Common myeloid progenitor, CD34-positive (primary cell): Measurements from ENCODE around the gene NEDD4L.

Experiments used
- CTCF ChIA-PET: fragments of 350-600 bp; sonication (Branson Sonifier 250); formaldehyde crosslinking; loops from one replicate; lab custom pipeline; 2021; ENCODE audit warnings: antibody characterized with exemption; lab: Charles Lee
- POLR2A ChIA-PET: fragments of 350-600 bp; sonication (Branson Sonifier 250); formaldehyde crosslinking; loops from one replicate; lab custom pipeline; 2021; ENCODE audit warnings: antibody characterized with exemption; lab: Charles Lee
- DNase-seq, 3 donors: peaks; one replicate each; pipeline versions ENCODE4 v3.0.0 to v3.0.0-alpha.2; 2013
- H3K27ac ChIP-seq, 2 experiments: 1 replicate in 1 of 2; 2 replicates in 1 of 2; pipeline ENCODE4 v1.7.0; 2013; ENCODE audit warnings: inconsistent platforms in 2 of 2, low read length in 2 of 2, mild to moderate bottlenecking in 2 of 2, low read depth in 1 of 2, moderate library complexity in 1 of 2; ENCODE audit not compliant: severe bottlenecking in 2 of 2, insufficient read depth in 1 of 2, poor library complexity in 1 of 2
- H3K27me3 ChIP-seq, 5 experiments: replicated peaks in 2 of 5; 1 replicate in 3 of 5; 2 replicates in 2 of 5; pipeline versions ENCODE4 v1.6.1 to v1.7.0; 2013; ENCODE audit warnings: low read length in 4 of 5, mild to moderate bottlenecking in 2 of 5, moderate library complexity in 2 of 5, inconsistent platforms in 1 of 5; ENCODE audit not compliant: insufficient read depth in 5 of 5, control insufficient read depth in 4 of 5
- H3K36me3 ChIP-seq, 4 experiments: 1 replicate in 2 of 4; 2 replicates in 2 of 4; pipeline versions ENCODE4 v1.6.1 to v1.7.0; 2013; ENCODE audit warnings: low read length in 3 of 4, control low read depth in 1 of 4, mild to moderate bottlenecking in 1 of 4; ENCODE audit not compliant: control insufficient read depth in 4 of 4, insufficient read depth in 4 of 4
- H3K4me1 ChIP-seq, 4 experiments: 1 replicate in 3 of 4; 2 replicates in 1 of 4; pipeline versions ENCODE4 v1.6.1 to v1.7.1; 2013; ENCODE audit warnings: low read length in 3 of 4, mild to moderate bottlenecking in 3 of 4, control low read depth in 1 of 4, inconsistent platforms in 1 of 4, moderate library complexity in 1 of 4; ENCODE audit not compliant: control insufficient read depth in 4 of 4, insufficient read depth in 4 of 4; ENCODE audit errors: control extremely low read depth in 1 of 4
- H3K4me3 ChIP-seq, 7 experiments: 1 replicate in 4 of 7; 2 replicates in 3 of 7; pipeline versions ENCODE4 v1.5.1 to v1.7.0; 2013; ENCODE audit warnings: mild to moderate bottlenecking in 7 of 7, low read length in 6 of 7, moderate library complexity in 6 of 7, inconsistent platforms in 2 of 7, low read depth in 2 of 7, control low read depth in 1 of 7; ENCODE audit not compliant: insufficient read depth in 4 of 7, control insufficient read depth in 1 of 7; ENCODE audit errors: extremely low read depth in 1 of 7
- H3K9me3 ChIP-seq, 5 experiments: 1 replicate in 4 of 5; 2 replicates in 1 of 5; pipeline versions ENCODE4 v1.6.1 to v1.7.1; 2013; ENCODE audit warnings: low read length in 4 of 5, mild to moderate bottlenecking in 2 of 5, inconsistent platforms in 1 of 5, low read depth in 1 of 5, moderate library complexity in 1 of 5; ENCODE audit not compliant: control insufficient read depth in 4 of 5, insufficient read depth in 2 of 5; ENCODE audit errors: control extremely low read depth in 1 of 5
- WGBS: methylation state at CpG from one replicate; pipeline ENCODE4 v1.1.5; 2013; ENCODE audit not compliant: insufficient coverage; 5-methylcytosine and 5-hydroxymethylcytosine counted together

NEDD4L gene

GRCh38 chr18:58025733-58026132, 18.3 kb upstream of the NEDD4L start:
- DNase-seq, result no peak
- H3K27me3 ChIP-seq, result peaks cover 0 to 5% (median 2%) of the 10 kb centered on the region in 5 experiments
- no CpG with 5 or more reads among the region's 2 CpGs for WGBS
- H3K4me3 ChIP-seq, result no peak overlapping the region
- H3K4me1 ChIP-seq, result no peaks in the 10 kb centered on the region
- POLR2A ChIA-PET, result no interaction called here
- H3K27ac ChIP-seq, result no peak overlapping the region
- no peaks in the 10 kb centered on the region for H3K36me3 ChIP-seq
- H3K9me3 ChIP-seq, result no peaks in the 10 kb centered on the region
- CTCF ChIA-PET, result interaction anchor here (1.2 to 1.6 kb wide), 3 partner anchors 13 to 21 kb away, joined by 3 read pairs; no protein-coding TSS in a partner anchor

DNA sequence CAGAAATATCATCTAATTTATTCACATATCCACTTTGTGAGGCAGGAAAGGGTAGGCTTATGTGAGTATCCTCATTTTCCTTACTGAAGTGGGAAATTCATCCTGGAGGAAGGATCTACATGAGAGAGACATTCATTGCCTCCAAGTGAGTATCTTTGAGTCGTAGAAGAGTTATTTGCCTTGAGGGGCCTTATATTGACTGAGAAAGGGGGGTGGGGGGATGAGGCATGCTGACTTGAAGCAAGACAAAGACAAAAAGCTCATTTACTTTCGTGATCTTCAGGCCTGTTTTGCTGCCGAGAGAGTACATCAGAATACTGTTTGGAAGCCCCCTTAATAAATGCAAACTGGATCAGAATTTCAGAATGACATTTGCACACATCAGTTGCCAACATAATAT, 17.6 kb upstream of the NEDD4L start:
- ChIA-PET CTCF (interaction anchor here (1.2 to 1.6 kb wide), 2 partner anchors 12 to 22 kb away, joined by 3 read pairs; no protein-coding TSS in a partner anchor), POLR2A (no interaction called here)
- WGBS, result 94% methylated on average over 2 of the region's 3 CpGs
- Histone ChIP-seq H3K9me3 (no peaks in the 10 kb centered on the region), H3K27ac (no peak overlapping the region), H3K4me3 (no peak overlapping the region), H3K27me3 (peaks cover 0 to 5% (median 2%) of the 10 kb centered on the region in 5 experiments), H3K36me3 (no peaks in the 10 kb centered on the region), H3K4me1 (no peaks in the 10 kb centered on the region)
- no peak for DNase-seq

GRCh38 chr18:58026857-58027256, 17.2 kb upstream of the NEDD4L start:
- no peaks in the 10 kb centered on the region for H3K9me3 ChIP-seq
- no peak overlapping the region for H3K4me3 ChIP-seq
- CTCF ChIA-PET, result no interaction called here
- H3K27me3 ChIP-seq, result peaks cover 0 to 5% (median 2%) of the 10 kb centered on the region in 5 experiments
- no peak overlapping the region for H3K27ac ChIP-seq
- H3K4me1 ChIP-seq, result no peaks in the 10 kb centered on the region
- 0% methylated on average over 1 of the region's 2 CpGs for WGBS
- DNase-seq, result no peak
- POLR2A ChIA-PET, result no interaction called here
- H3K36me3 ChIP-seq, result no peaks in the 10 kb centered on the region

DNA sequence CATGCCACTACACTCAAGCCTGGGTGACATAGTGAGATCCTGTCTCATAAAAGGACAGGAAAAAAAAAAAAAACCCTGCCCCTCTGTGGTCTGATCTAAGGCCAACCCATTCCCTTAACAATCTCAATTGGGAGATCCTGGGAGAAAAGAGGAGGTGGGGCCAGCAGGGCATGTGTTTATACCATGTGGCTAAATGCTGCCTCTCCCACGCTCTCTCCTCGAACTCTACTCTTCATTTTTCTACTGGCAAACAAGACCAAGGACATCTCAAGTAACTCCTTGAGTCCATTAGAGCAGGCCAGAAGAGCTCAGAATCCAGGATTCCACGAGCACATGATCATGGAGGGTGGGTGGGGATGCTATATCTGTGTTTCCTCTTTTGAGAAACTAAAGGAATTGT, 16.7 kb upstream of the NEDD4L start:
- H3K27me3 ChIP-seq, result peaks cover 0 to 5% (median 2%) of the 10 kb centered on the region in 5 experiments
- ChIA-PET CTCF (no interaction called here), POLR2A (no interaction called here)

GRCh38 chr18:58028109-58028784, 15.8 kb upstream of the NEDD4L start:
- Histone ChIP-seq H3K4me3 (no peak overlapping the region), H3K9me3 (no peaks in the 10 kb centered on the region), H3K36me3 (no peaks in the 10 kb centered on the region), H3K4me1 (no peaks in the 10 kb centered on the region), H3K27ac (no peak overlapping the region), H3K27me3 (peaks cover 0 to 5% (median 4%) of the 10 kb centered on the region in 5 experiments)
- POLR2A ChIA-PET, result no interaction called here
- CTCF ChIA-PET, result no interaction called here
- no peak for DNase-seq
- 100% methylated on average over 3 of the region's 4 CpGs for WGBS

More for the DNA sequence above, 16.7 kb upstream of the NEDD4L start:
- Histone ChIP-seq H3K9me3 (no peaks in the 10 kb centered on the region), H3K36me3 (no peaks in the 10 kb centered on the region), H3K4me1 (no peaks in the 10 kb centered on the region), H3K4me3 (no peak overlapping the region), H3K27ac (no peak overlapping the region)
- WGBS, result 100% methylated on average over 1 of the region's 3 CpGs
- no peak for DNase-seq

DNA sequence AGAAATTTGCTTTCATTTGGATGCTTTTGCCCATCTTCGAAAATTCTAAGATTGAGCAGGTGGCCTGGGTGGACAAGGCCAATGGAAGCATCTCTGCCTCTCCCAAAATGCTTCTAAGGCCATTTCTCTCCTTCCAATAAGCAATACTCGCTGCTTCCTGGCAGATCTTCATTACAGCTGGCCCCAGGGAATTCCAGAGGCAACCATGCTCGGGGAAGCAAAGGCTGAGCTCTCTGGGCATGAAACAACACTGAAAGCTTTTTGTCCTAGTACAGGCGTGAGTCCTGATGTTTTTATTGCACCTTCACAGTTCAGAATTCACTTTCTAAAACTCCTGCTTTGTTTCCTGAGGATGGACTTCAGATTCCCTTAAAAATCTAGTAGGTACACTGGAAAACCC, 11.8 kb upstream of the NEDD4L start:
- CTCF ChIA-PET, result no interaction called here
- WGBS, result 100% methylated on average over 4 of the region's 4 CpGs
- no peaks in the 10 kb centered on the region for H3K9me3 ChIP-seq
- H3K27me3 ChIP-seq, result peaks cover 0 to 7% (median 4%) of the 10 kb centered on the region in 5 experiments
- H3K36me3 ChIP-seq, result no peaks in the 10 kb centered on the region
- DNase-seq, result no peak
- H3K27ac ChIP-seq, result no peak overlapping the region
- H3K4me3 ChIP-seq, result no peak overlapping the region
- POLR2A ChIA-PET, result no interaction called here
- no peaks in the 10 kb centered on the region for H3K4me1 ChIP-seq

- peaks cover 0 to 4% (median 3%) of the 10 kb centered on the region in 5 experiments for H3K27me3 ChIP-seq
- no peaks in the 10 kb centered on the region for H3K36me3 ChIP-seq
- no peak overlapping the region for H3K27ac ChIP-seq
- DNase-seq, result no peak
- CTCF ChIA-PET, result no interaction called here
- H3K4me1 ChIP-seq, result peaks cover 0 to 2% (median 0%) of the 10 kb centered on the region in 4 experiments
- no peak overlapping the region for H3K4me3 ChIP-seq
- POLR2A ChIA-PET, result no interaction called here
- 100% methylated on average over 1 of the region's 3 CpGs for WGBS
- H3K9me3 ChIP-seq, result no peaks in the 10 kb centered on the region
Measured at GRCh38 chr18:58033216-58033615, 10.8 kb upstream of the NEDD4L start.
